Astrocyte (in vitro differentiated cells and primary cell): ENCODE data around the gene ILKAP. TPM values are rescaled to one million over a fixed set of nuclear protein-coding genes. Genes with fewer than 3 reads are reported as not detected.

Experiments used
- DNase-seq: peaks from one replicate; pipeline ENCODE4 v3.0.0-alpha.2; 2010; ENCODE audit warnings: low read depth
- FAIRE-seq: peaks from 2 replicates; lab custom pipeline; 2011; peaks lifted over from hg19 to GRCh38; lab: Jason Lieb, UNC
- H2AFZ ChIP-seq: 2 replicates; pipeline ENCODE4 v1.6.0; 2012; ENCODE audit warnings: low read depth, low read length, inconsistent platforms
- H3K27ac ChIP-seq: 2 replicates; pipeline ENCODE4 v1.5.1; 2011; ENCODE audit warnings: low read depth, low read length, inconsistent platforms
- H3K27me3 ChIP-seq: 2 replicates; pipeline ENCODE4 v1.6.0; 2011; ENCODE audit warnings: low read length, inconsistent platforms; ENCODE audit not compliant: insufficient read depth
- H3K36me3 ChIP-seq: 2 replicates; pipeline ENCODE4 v1.5.1; 2011; ENCODE audit warnings: low read length, inconsistent platforms; ENCODE audit not compliant: insufficient read depth
- H3K4me1 ChIP-seq: 2 replicates; pipeline ENCODE4 v1.5.1; 2011; ENCODE audit warnings: low read length, inconsistent platforms; ENCODE audit not compliant: insufficient read depth
- H3K4me2 ChIP-seq: 2 replicates; pipeline ENCODE4 v1.6.0; 2012; ENCODE audit warnings: low read length, inconsistent platforms
- H3K4me3 ChIP-seq: 2 replicates; pipeline ENCODE4 v1.5.1; 2011; ENCODE audit warnings: low read depth, mild to moderate bottlenecking, low read length, inconsistent platforms; ENCODE audit not compliant: insufficient read depth
- H3K79me2 ChIP-seq: 2 replicates; pipeline ENCODE4 v1.6.0; 2012; ENCODE audit warnings: mild to moderate bottlenecking, low read length, inconsistent platforms; ENCODE audit not compliant: insufficient read depth
- H3K9ac ChIP-seq: 2 replicates; pipeline ENCODE4 v1.6.0; 2012; ENCODE audit warnings: mild to moderate bottlenecking, low read length, inconsistent platforms
- H3K9me3 ChIP-seq: 2 replicates; pipeline ENCODE4 v1.5.1; 2012; ENCODE audit warnings: low read depth, mild to moderate bottlenecking, low read length, inconsistent platforms; ENCODE audit not compliant: insufficient read depth
- H4K20me1 ChIP-seq: 2 replicates; pipeline ENCODE4 v1.6.0; 2012; ENCODE audit warnings: low read length, inconsistent platforms; ENCODE audit not compliant: insufficient read depth
- H3K27ac Mint-ChIP-seq: one replicate; pipeline ENCODE4 v1.8.0; 2021; ENCODE audit warnings: mild to moderate bottlenecking, mixed read lengths; ENCODE audit not compliant: unreplicated experiment
- H3K27me3 Mint-ChIP-seq: one replicate; pipeline ENCODE4 v1.8.0; 2021; ENCODE audit warnings: low read depth, mixed read lengths; ENCODE audit not compliant: unreplicated experiment
- H3K36me3 Mint-ChIP-seq: one replicate; pipeline ENCODE4 v1.8.0; 2021; ENCODE audit warnings: low read depth, mixed read lengths; ENCODE audit not compliant: unreplicated experiment
- H3K4me1 Mint-ChIP-seq: one replicate; pipeline ENCODE4 v1.8.0; 2021; ENCODE audit warnings: low read depth, mixed read lengths; ENCODE audit not compliant: unreplicated experiment
- H3K4me3 Mint-ChIP-seq: one replicate; pipeline ENCODE4 v1.8.0; 2021; ENCODE audit warnings: mild to moderate bottlenecking, moderate library complexity, mixed read lengths; ENCODE audit not compliant: unreplicated experiment
- H3K9me3 Mint-ChIP-seq: one replicate; pipeline ENCODE4 v1.8.0; 2021; ENCODE audit warnings: mild to moderate bottlenecking, mixed read lengths; ENCODE audit not compliant: unreplicated experiment
- EZH2 ChIP-seq: IDR thresholded peaks from 2 replicates; pipeline ENCODE4 v1.6.1; 2012; ENCODE audit warnings: mild to moderate bottlenecking, low read length, inconsistent platforms; ENCODE audit not compliant: insufficient read depth
- total RNA-seq: library from RNA; stranded (reverse); gene quantifications from 2 replicates; pipeline ENCODE4 v1.2.1, GENCODE V29; 2021
- TF ChIP-seq, protein P1 (sequence below): IDR thresholded peaks from 2 replicates; pipeline ENCODE4 v1.5.1; 2011; ENCODE audit warnings: low read depth, mild to moderate bottlenecking, inconsistent platforms, low read length, moderate library complexity; ENCODE audit not compliant: insufficient read depth

Gene ILKAP
- total RNA-seq, 1 donor from 2014 or later: 32.3 TPM

DNA sequence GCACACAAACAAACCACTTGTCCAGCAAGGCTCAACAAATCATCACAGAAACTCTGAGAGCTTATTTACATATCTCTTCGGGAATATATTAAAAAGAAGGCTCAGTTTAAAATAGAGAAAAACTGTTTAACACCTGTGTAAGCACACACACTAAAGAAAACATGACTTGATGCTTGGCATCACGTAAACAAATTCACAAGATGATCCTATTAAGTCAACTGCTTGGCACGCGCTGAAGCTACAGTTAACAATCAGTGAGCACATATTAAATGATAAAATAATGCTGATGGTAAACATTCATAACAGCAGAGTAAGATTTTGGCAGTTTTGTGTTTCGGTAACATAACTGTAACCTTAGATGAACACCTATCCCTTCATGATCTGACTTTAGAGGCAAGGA is 40.7 kb upstream of the ILKAP start:
- no peak overlapping the region for H2AFZ ChIP-seq
- no peaks in the 10 kb centered on the region for H3K36me3 ChIP-seq
- no peaks in the 10 kb centered on the region for H3K4me1 Mint-ChIP-seq
- FAIRE-seq (no peak), DNase-seq (no peak)
- H3K79me2 ChIP-seq: no peaks in the 10 kb centered on the region
- peaks cover 7% of the 10 kb centered on the region for H3K27me3 ChIP-seq
- H3K4me3 Mint-ChIP-seq: no peak overlapping the region
- H3K4me3 ChIP-seq: no peak overlapping the region
- H3K9me3 Mint-ChIP-seq: no peaks in the 10 kb centered on the region
- H3K4me1 ChIP-seq: no peaks in the 10 kb centered on the region
- no peaks in the 10 kb centered on the region for H3K9me3 ChIP-seq
- TF ChIP-seq, protein P1, sequence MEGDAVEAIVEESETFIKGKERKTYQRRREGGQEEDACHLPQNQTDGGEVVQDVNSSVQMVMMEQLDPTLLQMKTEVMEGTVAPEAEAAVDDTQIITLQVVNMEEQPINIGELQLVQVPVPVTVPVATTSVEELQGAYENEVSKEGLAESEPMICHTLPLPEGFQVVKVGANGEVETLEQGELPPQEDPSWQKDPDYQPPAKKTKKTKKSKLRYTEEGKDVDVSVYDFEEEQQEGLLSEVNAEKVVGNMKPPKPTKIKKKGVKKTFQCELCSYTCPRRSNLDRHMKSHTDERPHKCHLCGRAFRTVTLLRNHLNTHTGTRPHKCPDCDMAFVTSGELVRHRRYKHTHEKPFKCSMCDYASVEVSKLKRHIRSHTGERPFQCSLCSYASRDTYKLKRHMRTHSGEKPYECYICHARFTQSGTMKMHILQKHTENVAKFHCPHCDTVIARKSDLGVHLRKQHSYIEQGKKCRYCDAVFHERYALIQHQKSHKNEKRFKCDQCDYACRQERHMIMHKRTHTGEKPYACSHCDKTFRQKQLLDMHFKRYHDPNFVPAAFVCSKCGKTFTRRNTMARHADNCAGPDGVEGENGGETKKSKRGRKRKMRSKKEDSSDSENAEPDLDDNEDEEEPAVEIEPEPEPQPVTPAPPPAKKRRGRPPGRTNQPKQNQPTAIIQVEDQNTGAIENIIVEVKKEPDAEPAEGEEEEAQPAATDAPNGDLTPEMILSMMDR: no peak
- no peak for TF ChIP-seq EZH2
- H3K4me2 ChIP-seq: no peak overlapping the region
- peaks cover 18% of the 10 kb centered on the region for H3K27me3 Mint-ChIP-seq
- no peak overlapping the region for H3K9ac ChIP-seq
- peaks cover 7% of the 10 kb centered on the region for H3K36me3 Mint-ChIP-seq
- H4K20me1 ChIP-seq: no peaks in the 10 kb centered on the region
- H3K27ac Mint-ChIP-seq: no peak overlapping the region
- no peak overlapping the region for H3K27ac ChIP-seq

DNA sequence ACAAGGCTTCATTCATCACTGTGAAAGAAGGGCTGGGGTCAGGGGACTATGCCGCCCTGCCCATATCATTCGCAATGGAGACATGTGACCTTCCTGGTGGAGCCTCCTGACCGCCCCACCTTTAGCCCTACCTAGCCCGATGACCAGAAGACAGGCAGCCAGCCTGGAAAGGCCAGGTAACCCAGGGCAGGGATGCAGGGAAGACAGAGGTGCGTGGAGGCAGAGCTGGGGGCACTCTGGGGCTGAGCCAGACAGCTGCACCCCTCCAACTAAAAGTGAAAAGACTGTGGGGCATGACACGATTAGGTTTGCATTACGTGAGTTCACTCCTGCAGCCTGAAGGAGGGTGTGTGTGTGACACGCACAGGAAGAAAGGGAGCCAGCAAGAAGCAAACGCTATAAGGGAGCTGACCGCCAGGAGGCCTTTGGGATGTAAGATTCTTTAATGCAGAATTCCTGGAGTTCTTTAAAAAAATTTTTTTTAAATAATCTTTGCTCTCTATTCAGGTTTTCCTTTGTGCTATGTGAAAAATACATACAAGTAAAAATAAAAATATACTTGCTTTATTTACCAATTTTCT is 40.1 kb upstream of the ILKAP start:
- Histone ChIP-seq H3K27ac (no peak overlapping the region), H3K9ac (no peak overlapping the region), H2AFZ (no peak overlapping the region), H4K20me1 (no peaks in the 10 kb centered on the region), H3K9me3 (peaks cover 5% of the 10 kb centered on the region), H3K4me3 (no peak overlapping the region), H3K27me3 (peaks cover 10% of the 10 kb centered on the region), H3K4me1 (no peaks in the 10 kb centered on the region), H3K36me3 (no peaks in the 10 kb centered on the region), H3K79me2 (no peaks in the 10 kb centered on the region), H3K4me2 (no peak overlapping the region)
- DNase-seq: no peak
- peaks cover 18% of the 10 kb centered on the region for H3K27me3 Mint-ChIP-seq
- H3K36me3 Mint-ChIP-seq: peaks cover 7% of the 10 kb centered on the region
- FAIRE-seq: no peak
- no peaks in the 10 kb centered on the region for H3K4me1 Mint-ChIP-seq
- no peak for TF ChIP-seq EZH2
- TF ChIP-seq, protein P1: peak; percentile 2
- H3K27ac Mint-ChIP-seq: no peak overlapping the region
- H3K4me3 Mint-ChIP-seq: no peak overlapping the region
- no peaks in the 10 kb centered on the region for H3K9me3 Mint-ChIP-seq

DNA sequence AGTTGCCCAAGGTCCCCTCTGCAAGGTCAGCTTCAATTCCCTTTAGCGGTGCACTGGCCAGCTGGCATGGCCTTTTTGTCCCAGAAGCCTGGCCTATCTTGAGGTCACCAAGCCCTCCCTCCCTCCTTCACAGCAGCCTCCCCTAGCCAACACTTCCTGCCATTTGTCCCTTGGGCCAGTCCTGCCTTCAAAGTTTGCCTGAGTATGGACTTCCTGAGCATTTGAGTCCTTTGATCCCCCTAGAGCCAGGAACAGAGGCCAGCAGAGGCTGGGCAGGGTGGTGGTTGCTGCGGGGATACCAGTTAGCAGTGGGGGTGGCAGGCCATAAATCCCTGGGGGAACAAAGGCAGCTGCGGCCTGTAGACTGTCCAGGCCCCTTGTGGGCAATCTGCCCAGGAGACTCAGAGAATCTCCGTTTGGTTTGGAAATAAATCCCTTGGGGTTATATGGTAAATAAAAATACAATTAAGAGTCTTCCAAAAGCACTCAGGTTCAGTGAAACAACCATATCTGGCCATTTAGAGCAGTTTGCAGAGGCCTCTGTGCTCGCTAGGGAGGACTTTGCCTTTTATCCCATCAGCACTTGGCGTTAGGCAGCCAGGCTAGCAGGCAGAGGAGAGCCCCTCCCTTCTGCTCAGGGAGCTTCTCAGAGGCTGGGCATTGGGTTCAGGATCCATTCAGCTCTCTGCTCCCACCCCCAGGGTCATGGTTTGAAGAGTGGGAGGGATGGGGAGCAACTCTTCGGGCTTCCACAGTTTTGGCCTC is 39.4 kb upstream of the ILKAP start:
- TF ChIP-seq, protein P1: no peak
- TF ChIP-seq EZH2: no peak
- H3K36me3 ChIP-seq: no peaks in the 10 kb centered on the region
- H3K4me2 ChIP-seq: no peak overlapping the region
- H3K27ac Mint-ChIP-seq: no peak overlapping the region
- no peak overlapping the region for H3K4me3 Mint-ChIP-seq
- FAIRE-seq: no peak
- no peaks in the 10 kb centered on the region for H3K4me1 Mint-ChIP-seq
- no peaks in the 10 kb centered on the region for H3K9me3 Mint-ChIP-seq
- no peak overlapping the region for H3K9ac ChIP-seq
- peaks cover 24% of the 10 kb centered on the region for H3K27me3 Mint-ChIP-seq
- H3K27me3 ChIP-seq: peaks cover 13% of the 10 kb centered on the region
- no peaks in the 10 kb centered on the region for H3K79me2 ChIP-seq
- no peaks in the 10 kb centered on the region for H3K4me1 ChIP-seq
- no peak for DNase-seq
- H3K36me3 Mint-ChIP-seq: peaks cover 10% of the 10 kb centered on the region
- no peak overlapping the region for H2AFZ ChIP-seq
- peaks cover 5% of the 10 kb centered on the region for H3K9me3 ChIP-seq
- no peak overlapping the region for H3K4me3 ChIP-seq
- no peaks in the 10 kb centered on the region for H4K20me1 ChIP-seq
- H3K27ac ChIP-seq: no peak overlapping the region
